ENCODE data around the gene SSNA1. TPM values are rescaled to one million over a fixed set of nuclear protein-coding genes. Genes with fewer than 3 reads are reported as not detected.

SSNA1 gene
- total RNA-seq, 1 experiment from 2014 or later, result 62.3 TPM

DNA sequence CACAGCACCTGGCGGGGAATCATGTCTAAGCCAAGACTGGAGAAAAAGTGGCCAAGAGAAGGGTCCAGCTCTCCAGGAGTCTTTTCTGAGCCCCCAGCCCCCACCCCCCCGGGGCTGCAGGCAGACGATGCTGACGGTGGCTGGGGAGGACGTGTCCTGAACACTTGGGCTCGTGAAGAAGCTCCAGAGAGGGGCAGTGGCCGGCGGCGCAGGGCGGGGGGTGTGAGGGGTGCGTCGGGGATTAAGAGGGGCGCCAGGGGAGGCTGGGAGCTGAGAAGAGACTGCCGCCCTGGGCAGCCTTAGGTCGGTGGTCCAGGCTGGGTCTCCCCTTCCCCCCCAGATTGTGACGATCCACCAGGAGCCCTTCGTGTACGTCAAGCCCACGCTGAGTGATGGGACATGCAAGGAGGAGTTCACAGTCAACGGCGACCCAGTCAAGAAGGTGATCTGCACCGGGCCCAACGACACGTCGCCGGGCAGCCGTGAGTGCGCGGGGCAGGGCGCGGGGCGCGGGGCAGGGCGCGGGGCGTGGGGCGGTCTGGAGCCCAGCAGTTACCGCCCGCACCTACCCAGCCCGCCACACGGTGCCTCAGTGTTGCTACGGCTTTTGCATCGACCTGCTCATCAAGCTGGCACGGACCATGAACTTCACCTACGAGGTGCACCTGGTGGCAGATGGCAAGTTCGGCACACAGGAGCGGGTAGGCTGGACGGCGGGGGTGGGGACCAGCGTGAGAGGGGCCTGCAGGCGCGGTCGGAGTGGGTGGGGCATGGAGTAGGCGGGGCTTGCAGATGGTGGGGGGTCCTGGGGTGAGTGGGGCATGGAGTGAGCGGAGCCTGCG, 27.5 kb upstream of the SSNA1 start:
- Mint-ChIP-seq H3K27ac (ENCODE audit: unreplicated experiment) (no peak overlapping the region), H3K27me3 (ENCODE audit: insufficient read depth, unreplicated experiment) (peaks cover 12% of the 10 kb centered on the region), H3K4me1 (ENCODE audit: low read depth, unreplicated experiment) (no peaks in the 10 kb centered on the region), H3K4me3 (ENCODE audit: unreplicated experiment) (peak overlapping the region; percentile 31), H3K9me3 (ENCODE audit: unreplicated experiment) (no peaks in the 10 kb centered on the region), H3K36me3 (ENCODE audit: insufficient read depth, unreplicated experiment) (no peaks in the 10 kb centered on the region)
- no peaks in the 10 kb centered on the region for H3K36me3 ChIP-seq (ENCODE audit: control insufficient read depth, insufficient read depth, low read length)
- no peak overlapping the region for H3K4me3 ChIP-seq (ENCODE audit: low read depth, low read length)
- no peaks in the 10 kb centered on the region; the same call in none of the 2 replicates for H3K27me3 ChIP-seq (replicated peaks; ENCODE audit: control insufficient read depth, insufficient read depth, low read length)
- no TSS peak for BruUV-seq (replicated peaks)
- POLR2A ChIA-PET, result no interaction called here
- CTCF ChIA-PET, result no interaction called here
- intact Hi-C loops (cut with micrococcal nuclease; ENCODE audit: unreplicated experiment), result no loop called here
- TF ChIP-seq CTCF (IDR thresholded peaks at IDR 0.05; ENCODE audit: insufficient read depth in 1 of 2, low read depth in 1 of 2, low read length in 1 of 2, severe bottlenecking in 1 of 2, unreplicated experiment in 1 of 2), result no peak
- H3K4me1 ChIP-seq, result no peaks in the 10 kb centered on the region
- H3K9me3 ChIP-seq, result no peaks in the 10 kb centered on the region
- no peak for DNase-seq

DNA sequence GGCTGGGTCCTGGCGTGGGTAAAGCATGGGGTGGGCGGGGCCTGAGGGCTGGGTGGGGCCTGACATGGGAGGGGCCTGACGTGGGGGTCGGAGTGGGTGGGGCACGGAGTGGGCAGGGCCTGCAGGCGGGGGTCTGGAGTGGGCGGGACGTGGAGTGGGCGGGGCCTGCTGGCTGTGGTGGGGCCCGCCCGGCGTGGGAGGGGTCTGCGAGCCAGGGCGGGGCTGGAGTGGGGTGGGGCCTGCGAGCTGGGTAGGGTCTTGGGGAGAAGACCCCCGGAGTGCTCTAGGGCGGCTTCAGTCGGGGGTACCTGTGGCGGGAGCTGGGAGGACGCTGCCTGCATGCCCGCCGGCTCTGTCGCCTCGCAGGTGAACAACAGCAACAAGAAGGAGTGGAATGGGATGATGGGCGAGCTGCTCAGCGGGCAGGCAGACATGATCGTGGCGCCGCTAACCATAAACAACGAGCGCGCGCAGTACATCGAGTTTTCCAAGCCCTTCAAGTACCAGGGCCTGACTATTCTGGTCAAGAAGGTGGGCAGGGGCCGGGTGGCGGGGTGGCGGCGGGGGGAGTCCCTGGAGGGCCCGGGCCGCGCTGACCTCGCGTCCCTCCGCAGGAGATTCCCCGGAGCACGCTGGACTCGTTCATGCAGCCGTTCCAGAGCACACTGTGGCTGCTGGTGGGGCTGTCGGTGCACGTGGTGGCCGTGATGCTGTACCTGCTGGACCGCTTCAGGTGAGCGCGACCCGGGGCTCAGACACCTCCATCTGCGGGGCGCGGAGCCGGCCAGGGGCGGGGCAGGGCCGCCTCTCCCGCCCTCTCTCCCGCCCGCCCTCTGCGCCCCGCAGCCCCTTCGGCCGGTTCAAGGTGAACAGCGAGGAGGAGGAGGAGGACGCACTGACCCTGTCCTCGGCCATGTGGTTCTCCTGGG, 26.7 kb upstream of the SSNA1 start:
- no peaks in the 10 kb centered on the region for H3K9me3 Mint-ChIP-seq (ENCODE audit: unreplicated experiment)
- peaks cover 6% of the 10 kb centered on the region for H3K4me1 Mint-ChIP-seq (ENCODE audit: low read depth, unreplicated experiment)
- CTCF ChIA-PET, result interaction anchor here (0.6 to 1.9 kb wide), 9 partner anchors 15 to 781 kb away, joined by 3 to 11 read pairs (median 4); partner anchors contain the start of genes RNF224 and TUBB4B
- no peaks in the 10 kb centered on the region for H3K9me3 ChIP-seq
- no TSS peak for BruUV-seq (replicated peaks)
- no peaks in the 10 kb centered on the region for H3K36me3 Mint-ChIP-seq (ENCODE audit: insufficient read depth, unreplicated experiment)
- intact Hi-C loops (cut with micrococcal nuclease; ENCODE audit: unreplicated experiment), result loop anchor here (2.0 kb wide), 1 partner anchor 65 kb away; the partner anchor contains the start of gene RNF224
- POLR2A ChIA-PET, result no interaction called here
- H3K4me3 Mint-ChIP-seq (ENCODE audit: unreplicated experiment), result peak overlapping the region; percentile 72
- no peaks in the 10 kb centered on the region for H3K4me1 ChIP-seq
- TF ChIP-seq CTCF (IDR thresholded peaks at IDR 0.05; ENCODE audit: insufficient read depth in 1 of 2, low read depth in 1 of 2, low read length in 1 of 2, severe bottlenecking in 1 of 2, unreplicated experiment in 1 of 2), result no peak
- H3K27me3 Mint-ChIP-seq (ENCODE audit: insufficient read depth, unreplicated experiment), result peaks cover 16% of the 10 kb centered on the region
- H3K36me3 ChIP-seq (ENCODE audit: control insufficient read depth, insufficient read depth, low read length), result no peaks in the 10 kb centered on the region
- H3K4me3 ChIP-seq (ENCODE audit: low read depth, low read length), result peak overlapping the region; percentile 46
- peaks cover 2% of the 10 kb centered on the region for H3K27me3 ChIP-seq (replicated peaks; ENCODE audit: control insufficient read depth, insufficient read depth, low read length)
- no peak overlapping the region for H3K27ac Mint-ChIP-seq (ENCODE audit: unreplicated experiment)
- DNase-seq, result peak in 1 of 2 experiments; percentile 37

All from Caco-2 (cell line).